NCI-H510A (cell line): ENCODE results near the gene PDSS1.
"Not testable (repeated sequence)": the region's sequence is repeated elsewhere in the genome, so short reads cannot be mapped to it uniquely, and the experiment has no call there.

Source experiments
- DNase-seq: peaks from one replicate; lab custom pipeline; 2025; lab: John Stamatoyannopoulos, UW

PDSS1 gene

DNA sequence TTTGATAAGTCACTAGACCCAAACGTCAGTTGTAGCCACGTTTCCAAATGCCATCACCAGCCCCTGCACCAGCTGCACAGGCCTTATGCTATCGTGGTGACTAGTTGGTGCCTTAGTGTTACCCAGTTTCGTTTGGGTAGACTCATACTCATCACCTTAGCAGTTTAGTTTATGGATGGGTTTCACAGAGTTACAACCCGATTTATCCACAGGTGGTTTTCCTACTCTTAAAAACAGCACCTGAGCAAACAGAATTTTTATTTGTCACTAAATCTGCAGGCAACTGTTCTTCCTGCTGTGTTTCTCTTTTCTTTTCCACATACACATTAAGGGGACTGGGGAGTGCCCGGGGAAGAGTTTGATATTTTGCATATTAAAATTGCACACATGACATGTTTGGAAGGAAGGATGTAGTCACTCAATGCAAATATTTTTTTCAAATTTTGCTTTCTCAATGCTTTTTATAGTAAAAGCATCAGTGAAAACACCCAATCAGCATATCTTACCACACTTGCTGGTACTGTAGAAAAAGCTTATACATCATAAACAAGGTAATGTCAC is 41.6 kb downstream of the PDSS1 start:
- DNase-seq, result no peak

DNA sequence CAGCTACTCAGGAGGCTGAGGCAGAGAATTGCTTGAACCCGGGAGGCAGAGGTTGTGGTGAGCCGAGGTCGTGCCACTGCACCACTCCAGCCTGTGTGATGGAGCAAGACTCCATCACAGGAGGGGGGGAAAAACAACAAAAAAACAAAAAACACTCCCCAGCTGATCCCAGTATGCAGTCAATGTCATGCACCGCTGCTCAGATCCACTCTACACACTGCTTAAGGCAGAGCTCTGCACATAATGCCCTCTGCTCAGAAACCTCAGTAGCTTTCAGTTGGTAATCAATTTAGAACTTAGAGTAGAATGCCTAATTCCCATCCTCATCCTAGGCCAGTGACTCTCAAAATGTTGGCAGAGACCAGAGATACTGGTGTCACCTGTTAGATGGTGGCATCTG is 43.9 kb downstream of the PDSS1 start:
- no peak for DNase-seq

- DNase-seq, result no peak
These were observed 45.6 kb downstream of the PDSS1 start for GRCh38 chr10:26743091-26743490.

DNA sequence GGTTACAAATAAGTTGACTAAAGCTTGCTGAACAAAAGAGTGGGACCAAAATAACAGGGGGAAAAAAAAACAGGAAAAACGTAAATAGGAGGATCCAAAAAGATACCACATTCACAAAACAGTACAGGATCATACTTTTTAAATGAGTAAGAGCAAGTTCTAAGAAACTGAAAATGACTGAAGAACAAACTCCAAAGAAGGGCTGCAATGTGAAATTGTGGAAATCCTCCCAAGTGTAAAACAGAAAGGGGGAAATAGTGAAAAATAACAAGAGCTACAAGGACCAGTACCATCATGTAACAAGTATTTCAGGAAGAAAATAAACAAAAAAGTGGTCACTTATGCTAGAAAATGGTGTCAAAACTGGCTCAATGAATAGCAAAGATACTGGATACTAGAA is 46.3 kb downstream of the PDSS1 start:
- DNase-seq, result no peak

GRCh38 chr10:26746061-26746460 is 48.6 kb downstream of the PDSS1 start:
- no peak for DNase-seq

DNA sequence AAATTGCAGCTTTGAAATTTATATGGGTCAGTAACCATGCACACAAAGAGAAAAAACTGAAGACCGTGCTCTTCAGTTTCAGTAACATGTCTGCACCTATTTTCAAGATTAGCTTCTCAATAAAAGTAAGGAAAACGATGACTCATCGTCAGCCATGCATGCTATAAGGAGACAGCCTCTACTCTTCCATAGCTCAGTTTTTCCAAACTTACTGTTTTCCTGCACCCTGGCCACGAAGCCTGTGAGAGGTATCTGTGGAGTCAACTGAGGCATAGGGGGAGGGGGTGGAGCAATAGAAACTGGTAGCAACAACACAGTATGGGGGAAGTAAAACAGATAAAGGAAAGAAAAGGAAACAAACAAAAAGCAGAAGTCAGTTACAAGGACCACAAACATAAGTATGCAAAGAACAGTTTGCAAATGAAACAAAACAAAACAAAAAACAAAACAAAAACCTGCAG is 58.0 kb downstream of the PDSS1 start:
- DNase-seq, result no peak

- no peak for DNase-seq
These were observed 61.5 kb downstream of the PDSS1 start for GRCh38 chr10:26759008-26759407.

DNA sequence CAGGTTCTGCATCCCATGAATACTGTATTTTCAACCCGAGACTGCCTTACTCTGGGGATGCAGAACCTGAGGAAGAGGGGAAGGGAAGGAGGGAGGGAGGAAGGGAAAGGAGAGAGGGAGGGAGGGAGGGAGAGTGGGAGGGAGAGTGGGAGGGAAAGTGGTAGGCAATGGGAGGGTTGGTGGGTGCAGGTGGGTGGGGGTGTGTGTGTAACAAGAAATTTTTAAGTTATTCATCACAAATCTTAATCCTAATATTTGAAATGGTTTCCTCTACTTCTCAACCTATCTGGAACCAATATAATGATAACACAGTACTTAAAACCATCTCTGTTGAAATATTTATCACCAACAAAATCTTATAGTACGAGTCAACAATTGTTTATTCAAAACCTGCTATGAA is 68.0 kb downstream of the PDSS1 start:
- no peak for DNase-seq

DNA sequence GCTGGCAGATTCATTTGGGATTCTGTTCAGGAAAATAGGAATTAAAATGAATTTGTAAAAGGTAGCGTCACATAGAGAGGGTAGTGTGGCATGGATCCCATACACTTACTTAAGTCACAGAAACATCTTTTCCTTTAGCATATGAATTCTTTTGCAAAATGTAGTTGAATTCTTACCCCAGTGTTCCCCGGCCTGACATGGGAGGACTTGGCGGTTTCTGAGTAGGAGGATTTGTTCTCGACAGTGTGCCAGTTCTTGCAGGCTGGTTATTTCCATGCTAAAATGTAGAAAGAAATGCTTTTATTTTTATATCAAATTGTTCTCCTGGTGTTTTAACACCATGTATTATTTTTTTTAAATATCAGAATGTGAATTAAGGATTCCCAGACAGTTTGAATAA is 72.6 kb downstream of the PDSS1 start:
- no peak for DNase-seq

DNA sequence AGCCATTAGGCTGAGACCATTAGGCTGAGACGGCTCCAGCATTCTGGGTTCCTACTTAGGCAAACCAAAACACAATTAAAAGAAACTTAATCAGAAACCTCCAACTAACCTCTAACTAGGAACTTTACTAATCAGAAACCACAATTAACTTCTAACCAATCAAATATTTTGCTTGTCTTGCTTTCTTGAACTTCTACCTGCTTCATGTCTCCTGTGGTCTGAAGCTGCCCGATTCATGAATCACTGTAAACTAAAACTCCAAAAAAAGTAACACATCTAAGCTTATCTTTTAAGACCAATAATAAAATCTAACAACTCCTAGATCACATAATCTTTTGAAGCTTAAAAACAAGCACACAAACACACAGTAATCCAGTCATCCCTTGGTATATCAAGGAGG is 76.1 kb downstream of the PDSS1 start:
- DNase-seq, result no peak

DNA sequence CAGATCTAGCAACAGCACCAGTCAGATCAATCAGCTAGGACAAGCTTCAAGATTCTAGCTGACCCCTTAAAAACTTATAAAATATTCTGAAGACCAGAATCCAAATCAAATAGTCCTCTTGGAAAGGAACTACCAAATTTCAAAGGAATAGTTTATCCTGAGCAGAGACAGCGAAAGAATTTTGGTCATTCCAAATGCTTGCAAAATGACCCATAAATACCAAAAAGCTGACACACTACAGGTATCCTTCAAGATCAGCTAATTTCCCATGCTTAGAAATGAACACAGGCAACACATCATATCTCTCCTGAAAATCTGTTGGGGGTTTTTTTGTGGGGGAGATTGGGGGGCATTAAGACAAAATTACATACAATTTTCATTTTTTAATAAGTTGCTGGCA is 78.8 kb downstream of the PDSS1 start:
- DNase-seq, result no peak

- DNase-seq, result no peak
These were observed 80.2 kb downstream of the PDSS1 start for GRCh38 chr10:26777686-26778085.

- no peak for DNase-seq
These were observed 81.8 kb downstream of the PDSS1 start for GRCh38 chr10:26779176-26779860.

GRCh38 chr10:26780106-26780792 is 82.7 kb downstream of the PDSS1 start:
- no peak for DNase-seq

DNA sequence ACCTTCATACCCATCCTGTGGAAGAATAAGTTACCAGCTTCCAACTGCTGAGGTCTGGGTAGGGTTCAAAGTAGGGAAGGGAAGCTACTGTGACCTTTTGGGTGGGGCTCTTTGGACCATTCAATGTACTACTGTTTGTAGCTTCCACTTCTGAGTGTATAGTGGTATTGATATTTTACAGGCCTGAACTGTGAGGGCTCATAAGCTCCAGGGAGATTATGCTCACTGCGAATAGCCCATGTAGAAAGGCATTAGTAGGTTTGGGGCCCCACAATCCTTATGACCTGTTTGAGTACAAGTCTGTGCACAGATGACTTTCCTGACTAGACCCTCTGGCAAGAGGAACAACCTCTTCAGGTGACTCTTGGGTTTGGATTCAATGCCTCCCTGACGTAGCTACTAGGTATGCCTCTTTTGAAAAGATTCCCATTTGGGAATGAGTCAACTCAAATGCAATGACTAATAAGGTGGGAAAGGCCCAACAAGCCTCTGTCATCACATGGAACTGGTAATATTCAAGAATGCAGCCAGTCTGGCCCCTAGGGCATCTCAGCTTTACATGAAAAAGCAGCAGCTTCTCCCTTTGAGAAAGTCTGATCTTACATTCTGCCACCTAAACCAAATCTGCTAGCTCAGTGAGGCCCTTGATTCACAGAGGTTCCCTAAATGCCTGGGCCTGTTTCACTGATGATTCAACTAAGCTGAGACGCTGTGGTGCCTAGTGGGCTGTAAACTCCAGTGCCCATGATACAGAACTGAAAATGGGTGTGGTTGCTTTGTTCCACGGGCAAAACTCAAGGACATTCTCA is 83.5 kb downstream of the PDSS1 start:
- no peak for DNase-seq

GRCh38 chr10:26781797-26782196 is 84.3 kb downstream of the PDSS1 start:
- no peak for DNase-seq

DNA sequence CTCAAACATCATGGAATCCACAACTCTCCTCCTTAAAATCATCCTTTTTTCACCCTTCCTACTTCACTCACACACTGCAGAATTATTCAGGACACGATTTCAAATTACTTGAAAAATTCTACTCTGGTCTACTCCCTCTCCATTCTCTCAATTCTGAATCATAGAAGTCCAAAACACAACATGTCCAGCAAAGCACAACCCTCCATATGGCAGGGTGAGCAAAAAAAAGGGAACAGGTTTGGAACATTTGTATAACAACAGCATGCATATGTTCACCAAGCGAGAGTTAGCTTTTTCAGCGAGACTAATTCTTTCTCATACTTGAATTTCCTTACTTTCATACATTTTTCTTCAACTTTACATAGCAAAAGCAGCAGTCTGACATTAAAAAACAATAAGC is 89.9 kb downstream of the PDSS1 start:
- DNase-seq, result no peak

DNA sequence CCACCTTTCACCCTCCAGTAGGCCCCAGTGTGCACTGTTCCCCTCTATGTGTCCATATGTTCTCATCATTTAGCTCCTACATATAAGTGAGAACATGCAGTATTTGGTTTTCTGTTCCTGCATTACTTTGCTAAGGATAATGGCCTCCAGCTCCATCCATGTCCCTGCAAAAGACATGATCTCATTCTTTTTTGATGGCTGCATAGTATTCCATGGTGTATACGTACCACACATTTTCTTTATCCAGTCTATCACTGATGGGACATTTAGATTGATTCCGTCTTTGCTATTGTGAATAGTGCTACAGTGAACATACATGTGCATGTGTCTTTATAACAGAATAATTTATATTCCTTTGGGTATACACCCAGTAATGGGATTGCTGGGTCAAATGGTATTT is 92.3 kb downstream of the PDSS1 start:
- DNase-seq, result not testable (repeated sequence)

- no peak for DNase-seq
These were observed 92.9 kb downstream of the PDSS1 start for GRCh38 chr10:26790221-26790995.

DNA sequence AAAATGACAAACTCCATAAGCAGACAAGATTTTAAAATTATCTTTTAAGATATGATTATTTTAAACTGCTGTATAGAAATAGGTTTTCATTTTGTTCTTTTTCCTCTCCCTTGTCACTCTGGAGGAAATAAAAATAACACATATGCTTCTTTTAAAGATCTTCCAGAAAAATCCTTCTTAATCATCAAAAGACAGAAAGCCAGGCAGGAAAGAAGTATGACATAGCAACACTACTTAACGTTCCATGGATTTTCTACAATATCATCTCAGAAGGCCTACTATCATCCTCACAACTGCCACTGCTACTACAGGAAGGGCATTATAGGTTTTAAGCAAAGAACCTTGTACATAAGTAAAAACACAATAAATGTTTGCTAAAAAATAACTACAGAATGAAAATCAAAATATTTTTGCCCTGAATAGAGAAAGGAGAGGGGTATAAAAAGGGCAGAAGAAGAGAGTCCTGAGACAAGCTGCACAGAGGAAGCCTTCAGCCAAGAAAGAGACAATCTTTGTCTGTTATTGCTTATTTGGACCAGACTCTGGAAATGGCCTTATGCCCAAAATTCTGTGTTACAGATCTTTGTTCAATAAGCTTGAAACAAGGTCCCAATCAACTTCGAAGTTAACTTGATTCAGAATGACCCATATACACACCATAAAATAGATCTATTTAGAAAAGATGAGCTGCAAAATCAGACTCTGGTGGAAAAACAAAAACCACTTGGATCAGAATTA is 95.4 kb downstream of the PDSS1 start:
- DNase-seq, result no peak
